Stimulated activated CD8-positive, alpha-beta memory T cell treated with anti-CD3 and anti-CD28 coated beads, Interleukin-15, amount 100 ng/mL, for 48 hours (primary cell): ENCODE data around the gene KRCC1.
"Not testable (repeated sequence)": the region's sequence is repeated elsewhere in the genome, so short reads cannot be mapped to it uniquely, and the experiment has no call there.

Source experiments
- DNase-seq, 2 donors: peaks; one replicate each; pipeline ENCODE4 v3.0.0-alpha.2; 2020; ENCODE audit warnings: low read depth in 2 of 2

Gene KRCC1

GRCh38 chr2:88077080-88077479 lies 21.5 kb upstream of the KRCC1 start:
- no peak for DNase-seq

DNA sequence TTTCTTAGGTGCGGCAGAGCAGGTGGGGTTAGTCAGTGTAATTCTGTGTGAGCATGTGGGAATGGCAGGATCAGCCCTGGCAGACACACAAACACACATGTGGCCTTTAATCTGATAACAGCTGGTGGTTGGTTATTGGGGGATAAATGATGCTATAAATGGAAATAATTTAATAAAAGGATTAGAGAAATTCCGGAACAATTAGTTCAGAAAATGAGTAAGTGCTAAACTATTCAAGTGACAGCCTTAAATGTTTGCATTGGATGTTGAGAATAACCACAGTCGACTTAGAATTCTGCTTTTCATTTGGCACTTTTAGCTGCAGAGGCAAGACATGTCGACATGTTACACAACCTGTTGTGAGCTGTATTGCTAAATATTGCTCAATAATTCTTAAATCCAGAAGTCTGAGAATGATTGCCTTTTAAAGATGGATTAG lies 19.3 kb upstream of the KRCC1 start:
- DNase-seq = no peak

- DNase-seq = no peak
These were observed 18.6 kb upstream of the KRCC1 start for GRCh38 chr2:88074150-88074549.

- DNase-seq = no peak
These were observed 15.8 kb upstream of the KRCC1 start for GRCh38 chr2:88071365-88071764.

DNA sequence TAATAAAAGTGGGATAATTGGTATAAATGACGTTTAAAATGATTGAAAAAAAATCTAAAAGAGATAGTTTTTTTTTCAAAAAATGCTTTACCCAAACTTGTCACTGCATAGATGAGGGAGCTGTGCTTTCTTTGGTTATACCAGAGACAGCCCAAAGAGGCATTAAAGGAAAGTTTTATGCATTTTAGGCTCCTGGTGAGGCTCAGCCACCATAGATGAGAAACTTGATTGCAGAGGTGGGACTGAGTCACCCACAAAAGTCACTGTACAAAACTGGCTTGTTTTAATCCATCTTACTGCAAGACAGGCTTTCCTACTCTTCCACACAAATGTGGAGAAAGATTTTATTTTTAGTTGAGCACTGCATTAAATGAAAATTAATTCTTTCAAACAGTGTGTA lies 14.5 kb upstream of the KRCC1 start:
- DNase-seq = no peak

GRCh38 chr2:88069117-88069516 lies 13.5 kb upstream of the KRCC1 start:
- DNase-seq = no peak

DNA sequence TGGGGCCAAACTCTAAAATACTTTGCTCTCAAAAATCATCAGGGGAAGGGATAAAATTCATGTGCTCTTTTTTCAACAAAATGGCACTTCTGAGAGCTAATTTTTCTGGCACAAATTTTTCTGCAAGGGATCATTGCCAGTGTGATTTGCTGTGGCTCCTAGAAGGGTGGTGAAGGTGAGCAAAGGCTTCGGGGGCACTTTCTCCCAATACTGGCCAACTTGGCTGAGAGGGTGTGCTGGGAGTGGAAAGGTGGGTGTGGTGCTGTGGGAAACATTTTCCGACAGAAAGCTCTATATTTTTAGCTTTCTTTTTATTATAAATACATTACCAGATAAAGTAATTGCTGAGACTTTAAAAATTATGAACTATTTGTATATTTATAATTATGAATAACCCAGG lies 12.5 kb upstream of the KRCC1 start:
- DNase-seq = no peak

DNA sequence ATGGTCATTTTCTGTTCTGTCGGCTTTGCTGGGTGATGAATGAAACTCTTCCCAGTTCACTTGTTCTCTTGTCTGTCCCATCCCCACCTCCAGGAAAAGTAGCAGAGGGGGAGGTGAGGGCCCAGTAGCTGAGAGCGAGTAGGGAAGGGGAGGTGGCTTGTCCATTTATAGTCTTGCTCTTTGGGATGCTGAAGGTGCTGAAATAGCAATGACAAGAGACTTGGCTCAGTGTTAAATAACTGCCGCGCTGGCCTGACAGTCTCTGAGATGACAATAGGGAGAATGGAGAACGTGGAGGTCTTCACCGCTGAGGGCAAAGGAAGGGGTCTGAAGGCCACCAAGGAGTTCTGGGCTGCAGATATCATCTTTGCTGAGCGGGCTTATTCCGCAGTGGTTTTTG lies 12.0 kb upstream of the KRCC1 start, which contains the start of gene SMYD1:
Gene SMYD1 (plus strand): TSS at position 228 of the 400 bp plus-strand sequence. CDS start 40 bp downstream, at position 268.
- no peak for DNase-seq

DNA sequence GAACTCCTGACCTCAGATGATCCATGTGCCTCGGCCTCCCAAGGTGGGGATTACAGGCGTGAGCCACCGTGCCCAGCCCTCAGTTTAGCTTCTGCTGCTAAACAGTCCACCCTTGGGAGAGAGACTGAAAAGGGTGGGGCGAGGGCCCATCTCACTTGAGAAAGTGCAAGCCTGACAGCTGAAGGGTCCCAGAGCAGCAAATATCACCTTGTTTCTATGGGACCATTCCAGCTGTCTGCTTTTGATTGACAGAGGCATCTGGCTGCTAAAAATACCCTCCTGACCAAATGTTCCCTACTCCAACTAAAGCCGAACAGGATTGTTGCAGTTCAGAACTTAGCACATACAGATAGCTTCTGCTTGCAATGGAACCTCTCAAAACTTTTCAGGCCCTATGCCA lies 11.6 kb upstream of the KRCC1 start:
- no peak for DNase-seq

DNA sequence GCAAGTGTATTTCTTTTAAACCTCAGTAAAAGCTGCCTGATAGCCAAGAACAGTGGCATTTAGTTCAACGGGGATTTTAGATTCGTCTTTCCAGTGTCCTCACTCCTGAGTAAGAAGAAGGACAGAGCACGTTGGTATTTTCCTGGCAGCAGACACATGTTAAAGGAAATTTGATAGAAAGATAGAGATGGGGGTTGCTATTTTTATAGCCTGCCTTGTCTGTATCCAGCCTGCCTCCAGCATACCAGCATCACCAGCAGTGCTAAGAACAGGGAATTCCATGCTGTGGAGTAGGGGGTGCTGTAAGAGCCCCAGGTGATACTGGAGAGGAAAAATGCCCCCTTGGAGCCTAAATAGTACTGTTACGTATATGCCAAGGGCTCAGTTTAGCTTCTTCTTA lies 11.0 kb upstream of the KRCC1 start:
- DNase-seq = no peak

DNA sequence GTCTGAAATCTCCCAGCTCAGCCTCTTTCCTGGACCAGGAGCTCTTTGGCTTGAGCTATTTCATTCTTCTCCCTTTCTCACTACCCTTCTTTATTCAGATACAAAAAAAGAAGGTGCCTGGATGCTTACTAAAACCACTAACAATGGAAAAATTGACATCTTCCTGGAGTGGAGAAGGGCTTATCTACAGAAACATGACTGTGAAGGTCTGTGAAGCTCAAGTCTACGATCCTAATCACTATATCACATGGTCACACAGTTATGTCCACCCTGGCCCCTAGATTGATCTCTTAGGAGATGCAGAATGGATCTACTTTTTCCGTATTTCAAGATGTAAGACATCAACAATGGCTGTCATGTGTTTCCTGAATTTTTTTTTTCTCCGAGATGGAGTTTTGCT lies 5.7 kb upstream of the KRCC1 start:
- no peak for DNase-seq

DNA sequence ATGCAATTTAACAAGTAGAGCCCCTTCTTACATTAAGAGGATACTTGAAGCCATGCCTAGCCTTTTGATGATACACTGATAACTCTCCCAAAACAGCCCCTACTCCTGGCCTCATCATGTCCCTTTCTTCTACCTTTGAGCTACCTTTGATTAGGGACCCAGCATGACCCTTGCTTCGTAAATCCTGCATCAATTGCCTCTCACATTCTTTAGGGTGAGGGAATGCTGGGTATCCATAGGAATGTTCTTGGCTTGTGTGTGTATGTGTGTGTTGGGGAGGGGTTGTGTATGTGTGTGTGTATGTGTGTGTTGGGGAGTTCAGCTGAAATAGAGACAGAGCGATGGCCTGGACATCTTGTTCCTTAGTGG lies 5.3 kb upstream of the KRCC1 start:
- no peak for DNase-seq

DNA sequence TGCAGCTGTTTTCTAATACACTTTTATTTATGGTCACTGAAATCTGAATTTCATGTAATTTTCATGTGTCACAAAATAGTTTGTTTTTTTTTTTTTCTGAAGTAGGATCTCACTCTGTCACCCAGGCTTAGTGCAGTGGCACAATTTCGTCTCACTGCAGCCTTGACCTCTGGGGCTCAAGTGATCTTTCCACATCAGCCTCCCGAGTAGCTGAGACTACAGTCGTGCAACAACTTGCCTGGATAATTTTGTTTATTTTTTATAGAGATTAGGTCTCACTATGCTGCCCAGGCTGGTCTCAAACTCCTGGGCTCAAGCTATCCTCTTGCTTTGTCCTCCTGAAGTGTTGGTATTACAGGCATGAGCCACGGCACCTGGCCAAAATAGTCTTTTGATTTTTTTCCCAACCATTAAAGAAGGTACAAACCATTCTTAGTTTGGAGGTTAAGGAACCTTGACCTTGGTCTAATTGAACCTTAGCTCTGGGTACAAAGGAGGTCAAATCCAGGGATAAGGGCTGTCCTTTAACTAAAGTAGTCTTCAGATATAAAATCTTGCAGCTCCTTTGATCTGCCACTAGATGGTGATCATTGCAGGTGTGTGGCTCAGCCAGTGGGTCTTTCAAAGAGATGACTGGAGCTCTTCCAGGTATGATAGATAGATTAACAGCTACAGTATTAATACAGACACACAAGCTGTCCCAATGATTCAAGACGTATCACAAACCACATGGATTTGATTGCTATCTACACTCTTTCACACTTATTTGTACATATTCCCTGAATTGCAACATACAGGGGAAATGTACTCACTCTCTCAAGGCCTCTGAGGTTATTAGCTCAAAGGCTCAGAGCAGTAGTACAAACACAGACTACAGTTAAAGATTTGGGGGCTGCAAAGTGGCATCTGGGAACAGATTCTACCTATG lies 4.7 kb upstream of the KRCC1 start:
- DNase-seq = no peak

GRCh38 chr2:88058191-88058590 lies 2.6 kb upstream of the KRCC1 start:
- DNase-seq = no peak

DNA sequence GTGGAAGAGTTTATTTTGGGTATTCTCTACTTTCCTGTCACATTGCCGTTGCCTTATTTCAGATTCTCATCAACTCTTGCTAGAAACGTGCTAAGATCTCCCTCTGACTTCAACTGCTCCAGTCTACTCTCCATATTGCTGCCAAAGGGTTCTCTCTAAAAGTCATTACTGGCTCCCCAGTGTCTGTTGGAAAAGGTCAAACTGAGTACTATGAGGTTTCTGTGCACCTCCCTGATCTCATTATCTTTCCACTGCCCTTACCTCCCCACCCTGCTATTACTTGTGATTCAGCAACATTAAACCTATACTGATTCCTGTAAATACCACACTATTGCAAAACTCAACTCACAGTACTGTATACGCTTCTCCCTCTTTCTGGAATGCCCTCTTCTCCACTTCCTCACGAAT lies 1.9 kb upstream of the KRCC1 start:
- DNase-seq = no peak

DNA sequence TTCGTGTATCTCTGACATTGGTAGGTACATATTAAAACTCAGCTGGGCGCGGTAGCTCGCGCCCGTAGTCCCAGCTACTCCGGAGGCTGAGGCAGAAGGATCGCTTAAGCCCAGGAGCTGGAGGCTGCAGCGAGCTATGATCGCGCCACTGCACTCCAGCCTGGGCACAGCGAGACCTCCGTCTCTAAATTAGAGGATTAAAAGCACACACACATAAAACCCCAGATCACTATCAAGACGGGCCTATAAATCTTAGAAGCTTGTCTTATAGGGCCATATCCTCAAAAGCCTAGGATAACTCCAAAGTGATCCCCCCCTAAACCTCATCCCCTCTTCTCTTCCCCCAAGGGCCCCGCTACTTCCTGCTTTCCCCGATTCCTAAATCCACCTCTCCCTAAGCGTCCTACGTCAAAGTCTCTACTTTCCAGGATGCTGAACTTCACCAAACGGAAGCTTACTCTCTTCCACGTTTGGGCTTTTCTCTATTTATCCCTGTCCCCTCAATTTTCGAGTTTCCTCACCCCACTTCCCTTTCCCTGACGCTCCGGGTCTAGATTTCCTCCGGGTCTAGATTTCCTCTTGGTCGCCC lies 707 bp downstream of the KRCC1 start:
- DNase-seq = no peak

DNA sequence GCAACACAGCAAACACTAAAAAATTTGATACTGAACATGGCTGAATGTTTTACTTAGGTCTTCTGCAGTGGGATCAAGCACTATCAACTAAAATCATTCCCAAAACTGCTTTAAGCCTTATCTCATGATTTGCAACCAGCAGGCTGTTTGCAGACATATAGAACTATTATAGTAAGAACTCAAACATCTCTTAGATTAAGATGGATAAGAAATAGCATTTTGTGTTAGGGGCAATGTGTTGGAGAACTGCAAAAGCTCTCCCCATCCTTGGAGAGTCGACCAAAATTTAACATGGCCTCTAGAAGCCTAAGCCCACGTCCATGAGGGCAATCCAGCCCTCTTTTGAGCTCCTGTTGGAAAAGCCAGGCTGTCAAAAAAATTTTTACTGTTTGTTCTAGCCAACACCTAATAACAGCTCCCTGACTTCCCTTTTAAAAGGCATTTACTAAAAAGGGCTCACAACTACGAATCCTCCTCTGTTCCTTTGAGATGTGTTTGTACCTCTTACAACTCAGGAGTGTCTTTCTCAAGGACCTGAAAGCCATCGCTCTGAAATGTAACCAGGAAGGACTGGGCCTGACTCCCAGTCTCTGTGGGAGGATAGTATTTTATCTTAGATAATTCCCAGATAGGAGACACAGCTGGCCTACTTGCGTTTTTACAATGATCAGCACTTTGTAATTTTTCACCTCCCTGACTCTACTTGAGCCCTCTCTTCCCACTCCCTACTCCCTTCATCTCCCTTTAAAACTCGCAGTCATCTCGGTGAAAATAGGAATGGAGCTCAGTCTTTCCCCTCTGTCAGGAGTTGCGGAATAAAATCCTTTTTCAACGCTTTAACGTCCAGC lies 1.4 kb downstream of the KRCC1 start:
- no peak for DNase-seq

DNA sequence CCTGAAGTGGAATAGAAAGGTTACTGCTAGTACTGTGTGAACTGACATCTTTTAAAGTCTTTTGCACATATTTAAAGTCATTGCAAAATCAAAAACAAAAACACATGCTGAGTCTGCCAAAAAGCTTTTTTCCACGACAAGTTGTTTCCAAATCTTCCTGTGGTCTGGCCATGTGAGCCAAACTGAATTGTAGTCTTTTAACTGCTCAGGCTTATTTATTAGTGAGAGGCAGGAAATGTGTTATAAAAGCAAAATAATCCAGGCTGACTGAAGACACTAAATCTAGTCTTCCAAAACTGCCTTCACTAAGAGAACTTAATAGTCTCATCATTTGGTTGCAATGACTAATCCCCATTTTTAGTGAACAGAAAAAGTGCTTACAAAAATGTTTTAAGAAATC lies 2.3 kb downstream of the KRCC1 start:
- no peak for DNase-seq

DNA sequence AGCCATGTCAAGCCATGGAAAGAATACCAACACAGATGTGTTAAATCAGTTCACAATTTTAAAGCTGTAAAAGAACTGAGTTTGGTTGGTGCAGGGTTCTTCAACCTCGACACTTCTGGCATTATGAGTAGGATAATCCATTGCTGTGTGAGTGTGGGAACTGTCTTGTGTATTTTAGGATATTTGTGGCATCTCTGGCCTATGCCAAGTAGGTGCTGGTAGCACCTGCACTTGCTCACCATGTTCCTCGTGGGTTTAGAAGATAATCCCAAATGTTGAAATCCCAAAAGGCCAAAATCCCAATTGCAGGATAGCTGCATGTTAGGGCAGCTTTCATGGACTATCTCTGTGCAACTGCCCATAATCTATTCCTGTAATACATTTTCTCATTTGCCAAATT lies 3.8 kb downstream of the KRCC1 start:
- no peak for DNase-seq

DNA sequence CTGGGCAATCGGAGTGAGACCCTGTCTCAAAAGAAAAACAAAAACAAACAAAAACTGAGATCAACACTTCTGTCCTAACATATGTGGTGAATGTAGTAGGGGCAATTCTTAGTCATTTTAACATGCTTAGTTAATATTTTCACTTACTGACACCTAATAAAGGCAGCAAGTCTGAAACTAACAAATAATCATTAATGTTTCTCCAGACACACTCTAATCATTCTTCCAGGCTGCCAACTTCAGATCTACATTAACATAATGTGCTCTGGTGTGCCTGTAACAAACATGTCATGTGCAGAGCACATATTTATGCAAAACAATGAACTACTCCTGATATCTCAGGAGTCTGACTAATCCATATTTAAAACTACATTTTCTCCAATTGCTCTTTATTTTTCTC lies 6.0 kb downstream of the KRCC1 start:
- DNase-seq = no peak

GRCh38 chr2:88048541-88048940 lies 7.0 kb downstream of the KRCC1 start:
- DNase-seq = no peak

GRCh38 chr2:88045561-88045960 lies 10.0 kb downstream of the KRCC1 start:
- DNase-seq = not testable (repeated sequence)
